Activated T-cell treated with anti-CD3 and anti-CD28 coated beads for 24 hours (primary cell): ENCODE measurements around the gene RALGPS2.

ENCODE experiments used
- DNase-seq: peaks from one replicate; pipeline ENCODE4 v3.0.0-alpha.2; 2020; ENCODE audit warnings: low read depth

RALGPS2 gene

GRCh38 chr1:178867670-178868069, 142.6 kb downstream of the RALGPS2 start:
- no peak for DNase-seq

GRCh38 chr1:178868706-178869105, 143.7 kb downstream of the RALGPS2 start:
- DNase-seq = no peak

GRCh38 chr1:178869119-178869697, 144.2 kb downstream of the RALGPS2 start:
- no peak for DNase-seq

GRCh38 chr1:178870221-178870620, 145.2 kb downstream of the RALGPS2 start:
- no peak for DNase-seq

- DNase-seq = no peak
These were observed 145.9 kb downstream of the RALGPS2 start, which contains the start of gene ANGPTL1 for GRCh38 chr1:178870944-178871343. Gene ANGPTL1, minus strand, starts transcription at chr1:178871077. Its CDS starts 5,301 bp downstream, at chr1:178865776.

GRCh38 chr1:178871551-178872320, 146.7 kb downstream of the RALGPS2 start:
- DNase-seq = no peak

- DNase-seq = no peak
These were observed 149.9 kb downstream of the RALGPS2 start for GRCh38 chr1:178874966-178875365.

GRCh38 chr1:178875936-178876335, 150.9 kb downstream of the RALGPS2 start:
- DNase-seq = no peak

GRCh38 chr1:178877896-178878295, 152.9 kb downstream of the RALGPS2 start:
- DNase-seq = no peak

GRCh38 chr1:178881950-178882349, 156.9 kb downstream of the RALGPS2 start:
- DNase-seq = no peak

- no peak for DNase-seq
These were observed 160.8 kb downstream of the RALGPS2 start for GRCh38 chr1:178885869-178886268.

GRCh38 chr1:178886551-178886950, 161.5 kb downstream of the RALGPS2 start:
- no peak for DNase-seq

GRCh38 chr1:178895928-178896327, 170.9 kb downstream of the RALGPS2 start:
- no peak for DNase-seq

- DNase-seq = no peak
These were observed 173.4 kb downstream of the RALGPS2 start for GRCh38 chr1:178898401-178898800.

GRCh38 chr1:178899402-178899801, 174.4 kb downstream of the RALGPS2 start:
- no peak for DNase-seq

GRCh38 chr1:178901482-178902125, 176.6 kb downstream of the RALGPS2 start:
- DNase-seq = no peak

GRCh38 chr1:178908358-178908757, 183.3 kb downstream of the RALGPS2 start:
- no peak for DNase-seq

- DNase-seq = no peak
These were observed 185.0 kb downstream of the RALGPS2 start for GRCh38 chr1:178910023-178910422.

GRCh38 chr1:178912597-178912996, 187.6 kb downstream of the RALGPS2 start:
- DNase-seq = no peak

- DNase-seq = no peak
These were observed 191.6 kb downstream of the RALGPS2 start for GRCh38 chr1:178916448-178917174.

GRCh38 chr1:178918308-178918707, 193.3 kb downstream of the RALGPS2 start:
- DNase-seq = no peak

GRCh38 chr1:178918955-178919354, 193.9 kb downstream of the RALGPS2 start:
- no peak for DNase-seq
